Endothelial cell of umbilical vein (primary cell): ENCODE measurements around the gene USE1. TPM values are rescaled to one million over a fixed set of nuclear protein-coding genes. Genes with fewer than 3 reads are reported as not detected.

Source experiments
- BruUV-seq: library from RNA; stranded (reverse); fragments of 400-500 nt; replicated peaks from 2 replicates; lab custom pipeline; 2021; lab: Mats Ljungman, UMichigan
- CTCF ChIA-PET: fragments of 300-600, 350-600 bp; sonication (Branson Sonifier 250); formaldehyde crosslinking; loops from one replicate; lab custom pipeline; 2021; ENCODE audit warnings: antibody characterized with exemption, inconsistent platforms; lab: Charles Lee
- POLR2A ChIA-PET: fragments of 300-600, 350-600 bp; sonication (Branson Sonifier 250); formaldehyde crosslinking; loops from one replicate; lab custom pipeline; 2021; ENCODE audit warnings: antibody characterized with exemption, inconsistent platforms; lab: Charles Lee
- DNase-seq: peaks from one replicate; pipeline ENCODE4 v3.0.0-alpha.2; 2011; ENCODE audit warnings: low read depth, low spot score
- FAIRE-seq: peaks from 2 replicates; lab custom pipeline; 2011; peaks lifted over from hg19 to GRCh38; lab: Jason Lieb, UNC
- H2AFZ ChIP-seq: 2 replicates; pipeline ENCODE4 v1.6.0; 2012; ENCODE audit warnings: low read depth, low read length, control low read depth, inconsistent platforms
- H3K27ac ChIP-seq: 2 replicates; pipeline ENCODE4 v1.5.1; 2011; ENCODE audit warnings: low read depth, mild to moderate bottlenecking, control low read depth, low read length, moderate library complexity; ENCODE audit not compliant: insufficient read depth
- H3K27me3 ChIP-seq, 2 experiments: 2 replicates each; pipeline versions ENCODE4 v1.6.0 to v1.6.1; 2011; ENCODE audit warnings: low read length in 2 of 2, mixed read lengths in 1 of 2; ENCODE audit not compliant: control insufficient read depth in 2 of 2, insufficient read depth in 2 of 2
- H3K36me3 ChIP-seq, 2 experiments: 2 replicates in 1 of 2; 3 replicates in 1 of 2; pipeline ENCODE4 v1.5.1; 2011; ENCODE audit warnings: low read length in 2 of 2, mild to moderate bottlenecking in 1 of 2, moderate library complexity in 1 of 2; ENCODE audit not compliant: control insufficient read depth in 2 of 2, insufficient read depth in 2 of 2; ENCODE audit errors: extremely low read depth in 1 of 2
- H3K4me1 ChIP-seq: 3 replicates; pipeline ENCODE4 v1.5.1; 2011; ENCODE audit warnings: mild to moderate bottlenecking, low read length; ENCODE audit not compliant: control insufficient read depth, insufficient read depth; ENCODE audit errors: extremely low read depth
- H3K4me2 ChIP-seq: 2 replicates; pipeline ENCODE4 v1.6.1; 2011; ENCODE audit warnings: low read length, control low read depth, mixed read lengths; ENCODE audit not compliant: insufficient read depth
- H3K4me3 ChIP-seq, 3 experiments: fragments of 200-600 bp in 1 of 3; sonication (generic), shearing (Covaris generic) in 1 of 3; replicated peaks in 1 of 3; 2 replicates each; pipeline ENCODE4 v1.5.1; 2011 to 2016; ENCODE audit warnings: control low read depth in 3 of 3, low read length in 3 of 3, mild to moderate bottlenecking in 2 of 3, inconsistent platforms in 1 of 3, low read depth in 1 of 3, moderate library complexity in 1 of 3; ENCODE audit not compliant: insufficient read depth in 1 of 3
- H3K79me2 ChIP-seq: 2 replicates; pipeline ENCODE4 v1.6.0; 2012; ENCODE audit warnings: low read length, inconsistent platforms; ENCODE audit not compliant: control insufficient read depth, insufficient read depth
- H3K9ac ChIP-seq: replicated peaks from 2 replicates; pipeline ENCODE3; 2011; ENCODE audit warnings: low read length, control low read depth; ENCODE audit not compliant: insufficient read depth; ENCODE audit errors: extremely low read depth
- H3K9me1 ChIP-seq: replicated peaks from 3 replicates; pipeline ENCODE4 v1.6.0; 2011; ENCODE audit warnings: mild to moderate bottlenecking, low read length; ENCODE audit not compliant: control insufficient read depth, insufficient read depth; ENCODE audit errors: extremely low read depth
- H3K9me3 ChIP-seq: replicated peaks from 2 replicates; pipeline ENCODE4 v1.5.1; 2012; ENCODE audit warnings: low read length, inconsistent platforms; ENCODE audit not compliant: control insufficient read depth, insufficient read depth
- H4K20me1 ChIP-seq: replicated peaks from 2 replicates; pipeline ENCODE3; 2011; ENCODE audit warnings: mild to moderate bottlenecking, low read length; ENCODE audit not compliant: control insufficient read depth, insufficient read depth; ENCODE audit errors: extremely low read depth
- CTCF ChIP-seq, 2 donors: IDR thresholded peaks; 1 replicate in 1 of 2; 2 replicates in 1 of 2; pipeline ENCODE4 v1.5.1; 2011; ENCODE audit warnings: low read length in 2 of 2, mild to moderate bottlenecking in 2 of 2, moderate library complexity in 2 of 2, control low read depth in 1 of 2, inconsistent platforms in 1 of 2, low read depth in 1 of 2; ENCODE audit not compliant: insufficient read depth in 1 of 2; ENCODE audit errors: extremely low read depth in 1 of 2
- EZH2 ChIP-seq: IDR thresholded peaks from 2 replicates; pipeline ENCODE4 v1.6.1; 2012; ENCODE audit warnings: borderline replicate concordance, low read depth, mild to moderate bottlenecking, moderate library complexity, low read length, inconsistent platforms; ENCODE audit not compliant: severe bottlenecking
- FOS ChIP-seq: IDR thresholded peaks from 2 replicates; pipeline ENCODE4 v1.6.1; 2011; ENCODE audit warnings: mild to moderate bottlenecking, low read length, moderate library complexity, borderline replicate concordance; ENCODE audit not compliant: insufficient read depth
- GATA2 ChIP-seq: IDR thresholded peaks from 2 replicates; pipeline ENCODE4 v1.7.0; 2011; ENCODE audit warnings: low read depth, mild to moderate bottlenecking, moderate library complexity, mixed read lengths, low read length; ENCODE audit not compliant: insufficient read length, insufficient read depth
- JUN ChIP-seq: IDR thresholded peaks from 2 replicates; pipeline ENCODE4 v1.6.1; 2011; ENCODE audit warnings: borderline replicate concordance, low read depth; ENCODE audit not compliant: insufficient read length, insufficient read depth
- MAX ChIP-seq: IDR thresholded peaks from 2 replicates; pipeline ENCODE4 v1.6.1; 2011; ENCODE audit not compliant: insufficient read depth, insufficient read length
- MYC ChIP-seq: IDR thresholded peaks from one replicate; pipeline ENCODE4 v1.6.1; 2011; ENCODE audit warnings: mild to moderate bottlenecking, low read depth, low read length
- POLR2A ChIP-seq: IDR thresholded peaks from 2 replicates; pipeline ENCODE4 v1.6.1; 2012; ENCODE audit warnings: low read depth, mild to moderate bottlenecking, control low read depth, low read length
- POLR2AphosphoS5 ChIP-seq: IDR thresholded peaks from 2 replicates; pipeline ENCODE4 v1.6.1; 2012; ENCODE audit warnings: low read depth, mild to moderate bottlenecking, control low read depth, low read length, moderate library complexity; ENCODE audit not compliant: insufficient read depth
- dilution Hi-C: fragments of 300-500 bp; cut with MboI; formaldehyde crosslinking; loops from one replicate; pipeline ENCODE4 v1.15.0; 2019; ENCODE audit warnings: low sequenced_read_pairs; ENCODE audit not compliant: extremely low pct_ligation_motif_present
- intact Hi-C: fragments of 100-400 bp; cut with micrococcal nuclease; formaldehyde crosslinking; loops from one replicate; pipeline ENCODE4 v1.10.0; 2022
- polyA plus RNA-seq, 4 experiments: library from polyadenylated mRNA; depleted of rRNA in 3 of 4; stranded (reverse) in 3 of 4; unstranded in 1 of 4; fragments of >200 nt; gene quantifications; 2 replicates each; pipeline versions ENCODE4 v1.2.1 to v1.2.3, GENCODE V29; 2011 to 2012; ENCODE audit warnings: missing spikeins in 1 of 4
- total RNA-seq: library from RNA; stranded (reverse); gene quantifications from 2 replicates; pipeline ENCODE4 v1.2.3, GENCODE V29; 2021

USE1 gene
- total and polyA plus RNA-seq, 2 donors (not counting 3 experiments of a cell fraction or from before 2014, with no cell fraction given), result 21.3 to 27.6 TPM

- Histone ChIP-seq H2AFZ (no peak overlapping the region), H3K36me3 (peaks cover 11 to 32% of the 10 kb centered on the region in 2 experiments), H3K4me2 (no peak overlapping the region), H3K4me1 (no peaks in the 10 kb centered on the region), H3K4me3 (no peak overlapping the region), H3K9ac (no peak overlapping the region), H4K20me1 (no peaks in the 10 kb centered on the region), H3K79me2 (no peaks in the 10 kb centered on the region), H3K27ac (no peak overlapping the region), H3K27me3 (no peaks in the 10 kb centered on the region), H3K9me3 (no peaks in the 10 kb centered on the region), H3K9me1 (no peaks in the 10 kb centered on the region)
- ChIA-PET POLR2A (no interaction called here), CTCF (interaction anchor here (0.9 to 1.5 kb wide), 3 partner anchors 35 to 103 kb away, joined by 3 read pairs; no protein-coding TSS in a partner anchor)
- TF ChIP-seq POLR2AphosphoS5 (no peak), CTCF (IDR thresholded peaks at IDR 0.05; ENCODE audit: extremely low read depth in 1 of 2, insufficient read depth in 1 of 2, low read depth in 1 of 2, low read length in 2 of 2) (no peak), JUN (no peak), POLR2A (no peak), MYC (no peak), EZH2 (no peak), MAX (no peak), FOS (no peak), GATA2 (no peak)
- FAIRE-seq, result no peak
- DNase-seq, result no peak
- intact Hi-C loops, result no loop called here
- dilution Hi-C loops, result no loop called here
- no TSS peak for BruUV-seq
These were observed 44.4 kb upstream of the USE1 start for GRCh38 chr19:17170538-17171297.
